GM12873 (cell line): ENCODE measurements around the gene AK3.

ENCODE experiments used
- CTCF ChIP-seq: IDR thresholded peaks from 2 replicates; pipeline ENCODE4 v1.5.1; 2012; ENCODE audit warnings: low read depth, mild to moderate bottlenecking, moderate library complexity, low read length, control low read depth; ENCODE audit not compliant: insufficient read depth; ENCODE audit errors: missing control alignments

AK3 gene

GRCh38 chr9:4671737-4672136 is 69.3 kb downstream of the AK3 start:
- TF ChIP-seq CTCF, result no peak

- TF ChIP-seq CTCF, result no peak
Measured at GRCh38 chr9:4670591-4670990, 70.4 kb downstream of the AK3 start.

- TF ChIP-seq CTCF, result no peak
Measured at GRCh38 chr9:4669890-4670289, 71.1 kb downstream of the AK3 start.

GRCh38 chr9:4668604-4669003 is 72.4 kb downstream of the AK3 start:
- no peak for TF ChIP-seq CTCF

- no peak for TF ChIP-seq CTCF
Measured at GRCh38 chr9:4667681-4668080, 73.3 kb downstream of the AK3 start.

GRCh38 chr9:4666042-4666699 is 74.8 kb downstream of the AK3 start, which contains the start of gene SPATA6L:
Gene SPATA6L, minus strand, starts transcription at chr9:4666480. Its CDS starts 230 bp downstream, at chr9:4666250.
- peak; percentile 20 for TF ChIP-seq CTCF

GRCh38 chr9:4665357-4665756 is 75.6 kb downstream of the AK3 start:
- TF ChIP-seq CTCF, result no peak
